Right lobe of liver (tissue), 6 donors: Measurements from ENCODE around the gene HSPH1. TPM values are rescaled to one million over a fixed set of nuclear protein-coding genes. Genes with fewer than 3 reads are reported as not detected.

Experiments
- ATAC-seq, 4 donors: fragments of 200-7000 bp; cut with Tn5 transposase; one replicate each; pipeline ENCODE4 v1.9.1; 2020; ENCODE audit warnings: mild to moderate bottlenecking in 4 of 4, moderate library complexity in 4 of 4
- DNase-seq, 3 donors: peaks; one replicate each; pipeline ENCODE4 v3.0.0-alpha.2; 2020
- H3K27ac ChIP-seq, 3 donors: fragments of 200-600 bp; one replicate each; pipeline ENCODE4 v1.8.0; 2022
- H3K27me3 ChIP-seq, 2 donors: fragments of 200-600 bp; one replicate each; pipeline ENCODE4 v1.8.0; 2022
- H3K36me3 ChIP-seq, 4 donors: fragments of 200-600 bp; sonication (generic) in 1 of 4; one replicate each; pipeline versions ENCODE4 v1.5.1 to v1.8.0; 2017 to 2022; ENCODE audit warnings: control low read depth in 1 of 4
- H3K4me1 ChIP-seq, 4 donors: fragments of 200-600 bp; sonication (generic) in 1 of 4; one replicate each; pipeline versions ENCODE4 v1.5.1 to v1.8.0; 2017 to 2022; ENCODE audit warnings: control low read depth in 1 of 4
- H3K4me3 ChIP-seq, 3 donors: fragments of 200-600 bp; one replicate each; pipeline ENCODE4 v1.8.0; 2022
- H3K9me3 ChIP-seq, 4 donors: fragments of 200-600 bp; sonication (generic) in 1 of 4; one replicate each; pipeline versions ENCODE4 v1.5.1 to v1.8.0; 2017 to 2022; ENCODE audit warnings: control low read depth in 1 of 4
- POLR2A ChIP-seq: fragments of 450-650 bp; IDR thresholded peaks from one replicate; pipeline ENCODE4 v1.6.1; 2017; ENCODE audit warnings: antibody characterized with exemption, mild to moderate bottlenecking
- WGBS: methylation state at CpG from one replicate; pipeline ENCODE4 v1.1.6; 2018; ENCODE audit warnings: low coverage, low lambda C conversion rate; ENCODE audit not compliant: insufficient coverage; ENCODE audit errors: missing lambda C conversion rate; 5-methylcytosine and 5-hydroxymethylcytosine counted together
- intact Hi-C, 2 donors: fragments of 100-400 bp; cut with DNase I; formaldehyde crosslinking; loops; one replicate each; pipeline versions ENCODE4 v1.11.2 to v1.14.1; 2022
- total RNA-seq, 6 experiments: library from RNA; depleted of rRNA in 2 of 6; stranded (reverse); fragments of >200 nt in 2 of 6; fragmentation: NEBNext Ultra II Directional in 3 of 6; extraction: Animal tissue kit (Norgen Biotek cat#: 25700) in 3 of 6; gene quantifications; one replicate each; pipeline versions ENCODE4 v1.1.0 to v1.2.4, GENCODE V29; 2016 to 2023
- TF ChIP-seq, protein P1 (sequence below), 4 donors: fragments of 200-600 bp in 3 of 4; fragments of 450-650 bp in 1 of 4; IDR thresholded peaks; one replicate each; pipeline versions ENCODE4 v1.5.1 to v1.8.0; 2016 to 2022; ENCODE audit warnings: antibody characterized with exemption in 4 of 4, mild to moderate bottlenecking in 2 of 4
- donor health status: DM: no; HTN: yes; CAD: no.
- donor health status: DM: no; HTN: no; CAD: no.
- donor health status: DM: no; HTN: no; CAD: no.
- donor health status: DM: no; HTN: yes; CAD: no.
- donor health status: DM: no; HTN: yes; CAD: no.

Gene HSPH1
- total RNA-seq, 6 experiments from 2014 or later: 19.6 to 60.8 (median 31.0) TPM

DNA sequence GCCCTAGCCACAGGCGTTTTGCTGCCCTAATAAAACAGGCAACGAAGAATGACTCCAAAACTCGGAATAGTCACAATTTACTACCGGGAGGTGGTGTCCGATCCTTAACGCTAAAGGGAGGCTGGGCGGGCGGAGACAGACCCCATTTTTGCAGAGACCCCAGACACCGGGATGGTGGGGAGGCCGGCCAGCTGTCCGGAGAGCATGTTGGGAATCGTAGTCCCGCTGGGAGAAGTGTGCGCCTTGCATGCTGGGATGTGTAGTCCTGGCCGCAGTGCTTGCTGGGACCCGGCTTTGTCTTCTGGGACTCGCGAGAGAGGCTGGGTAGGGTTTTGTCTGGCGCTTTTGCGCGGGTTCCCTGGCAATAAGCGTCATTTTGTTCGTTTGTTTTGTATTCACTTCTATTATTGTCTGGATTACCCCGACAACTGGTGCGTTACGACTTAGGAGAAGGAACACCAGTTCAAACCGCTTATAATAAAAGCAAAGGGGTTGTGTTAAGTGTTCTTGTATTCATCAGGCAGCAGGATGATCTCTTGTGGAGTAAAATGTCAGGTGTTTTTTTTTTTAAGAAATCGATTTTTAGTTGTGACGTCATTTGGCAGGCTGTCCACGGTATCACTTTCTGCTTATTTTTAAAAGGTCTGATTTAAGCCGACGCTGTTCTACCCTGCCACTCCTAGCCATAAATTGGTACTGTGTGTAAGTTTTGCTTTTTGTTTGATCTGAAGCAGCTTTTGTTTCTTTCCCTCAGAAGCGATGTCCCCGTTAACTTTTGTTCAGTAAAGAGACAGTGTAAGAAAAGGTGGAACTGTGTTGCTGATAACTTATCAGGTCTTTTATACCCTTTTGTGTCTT is 676 bp upstream of the HSPH1 start:
- peak; percentile 95 to 98 (median 98) for DNase-seq
- intact Hi-C loops: no loop called here
- Histone ChIP-seq H3K36me3 (peaks cover 0 to 8% (median 0%) of the 10 kb centered on the region in 4 donors), H3K9me3 (no peaks in the 10 kb centered on the region), H3K4me3 (peak overlapping the region; percentile 66 to 87 (median 73)), H3K4me1 (peaks cover 0 to 17% (median 3%) of the 10 kb centered on the region in 4 donors), H3K27me3 (no peaks in the 10 kb centered on the region), H3K27ac (peak overlapping the region; percentile 100)
- peak; percentile 88 to 95 (median 92) for ATAC-seq
- TF ChIP-seq, protein P1, sequence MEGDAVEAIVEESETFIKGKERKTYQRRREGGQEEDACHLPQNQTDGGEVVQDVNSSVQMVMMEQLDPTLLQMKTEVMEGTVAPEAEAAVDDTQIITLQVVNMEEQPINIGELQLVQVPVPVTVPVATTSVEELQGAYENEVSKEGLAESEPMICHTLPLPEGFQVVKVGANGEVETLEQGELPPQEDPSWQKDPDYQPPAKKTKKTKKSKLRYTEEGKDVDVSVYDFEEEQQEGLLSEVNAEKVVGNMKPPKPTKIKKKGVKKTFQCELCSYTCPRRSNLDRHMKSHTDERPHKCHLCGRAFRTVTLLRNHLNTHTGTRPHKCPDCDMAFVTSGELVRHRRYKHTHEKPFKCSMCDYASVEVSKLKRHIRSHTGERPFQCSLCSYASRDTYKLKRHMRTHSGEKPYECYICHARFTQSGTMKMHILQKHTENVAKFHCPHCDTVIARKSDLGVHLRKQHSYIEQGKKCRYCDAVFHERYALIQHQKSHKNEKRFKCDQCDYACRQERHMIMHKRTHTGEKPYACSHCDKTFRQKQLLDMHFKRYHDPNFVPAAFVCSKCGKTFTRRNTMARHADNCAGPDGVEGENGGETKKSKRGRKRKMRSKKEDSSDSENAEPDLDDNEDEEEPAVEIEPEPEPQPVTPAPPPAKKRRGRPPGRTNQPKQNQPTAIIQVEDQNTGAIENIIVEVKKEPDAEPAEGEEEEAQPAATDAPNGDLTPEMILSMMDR (IDR thresholded peaks at IDR 0.05): no peak
- no peak for TF ChIP-seq POLR2A
- WGBS: under 1% methylated on average over 17 of the region's 34 CpGs

- H3K9me3 ChIP-seq: no peaks in the 10 kb centered on the region
- H3K36me3 ChIP-seq: peaks cover 0 to 20% (median 3%) of the 10 kb centered on the region in 4 donors
- peak; percentile 75 to 78 (median 77) for DNase-seq
- H3K27me3 ChIP-seq: no peaks in the 10 kb centered on the region
- TF ChIP-seq, protein P1 (IDR thresholded peaks at IDR 0.05): no peak
- H3K4me1 ChIP-seq: peaks cover 0 to 17% (median 3%) of the 10 kb centered on the region in 4 donors
- peak; percentile 22 to 42 (median 38) for ATAC-seq
- H3K4me3 ChIP-seq: peak overlapping the region; percentile 66 to 87 (median 73)
- intact Hi-C loops: no loop called here
- H3K27ac ChIP-seq: peak overlapping the region; percentile 100
- WGBS: 0% methylated on average over 24 of the region's 51 CpGs
Measured at GRCh38 chr13:31160857-31161556, 697 bp downstream of the HSPH1 start.

DNA sequence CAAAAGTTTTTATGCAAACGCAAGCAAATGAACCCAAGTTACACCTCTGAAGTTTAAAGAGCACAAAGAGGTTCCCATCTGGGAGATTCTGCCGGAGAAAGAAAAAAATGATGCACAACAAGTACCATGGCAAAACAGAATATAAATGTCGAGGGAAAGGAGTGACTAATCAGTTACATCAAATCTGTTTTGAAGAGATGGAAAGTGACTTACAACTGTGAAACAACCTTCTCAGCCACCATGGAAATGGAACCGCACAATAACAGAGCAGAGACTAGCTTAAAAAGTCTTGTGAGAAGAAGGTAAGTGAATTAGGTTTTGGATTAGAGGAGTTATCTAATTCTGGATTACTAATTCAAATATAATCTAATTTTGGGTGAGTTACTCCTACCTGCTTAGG is 2.4 kb downstream of the HSPH1 start:
- no peak for ATAC-seq

DNA sequence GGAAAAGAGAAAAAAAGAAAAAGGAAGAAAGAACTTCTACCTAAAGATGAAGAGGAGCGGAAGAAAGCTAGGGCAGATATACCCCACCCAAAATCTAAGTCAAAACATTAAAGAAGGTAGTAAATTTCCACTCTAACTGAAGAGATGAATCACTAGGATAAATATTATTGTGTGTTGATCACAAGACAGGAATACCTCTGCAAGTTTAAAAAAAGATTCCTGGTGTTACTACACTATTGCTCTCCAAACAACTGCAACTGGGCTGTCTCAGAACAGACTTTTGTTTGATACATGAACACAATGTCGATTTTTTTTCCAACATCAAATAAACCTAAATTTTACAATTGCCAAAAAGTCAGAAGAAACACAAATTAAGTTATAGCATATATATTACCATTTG is 6.8 kb downstream of the HSPH1 start:
- TF ChIP-seq POLR2A: no peak
- TF ChIP-seq, protein P1 (IDR thresholded peaks at IDR 0.05): no peak
- WGBS: 96% methylated on average over 2 of the region's 2 CpGs

More for the DNA sequence above, 2.4 kb downstream of the HSPH1 start:
- Histone ChIP-seq H3K9me3 (no peaks in the 10 kb centered on the region), H3K36me3 (peaks cover 0 to 37% (median 11%) of the 10 kb centered on the region in 4 donors), H3K27me3 (no peaks in the 10 kb centered on the region), H3K4me1 (peaks cover 0 to 17% (median 3%) of the 10 kb centered on the region in 4 donors), H3K27ac (no peak overlapping the region), H3K4me3 (no peak overlapping the region)
- 75% methylated on average over 4 of the region's 4 CpGs for WGBS
- no peak for DNase-seq
- TF ChIP-seq, protein P1 (IDR thresholded peaks at IDR 0.05): no peak
- no peak for TF ChIP-seq POLR2A
- intact Hi-C loops: no loop called here

More for the DNA sequence above, 6.8 kb downstream of the HSPH1 start:
- no peak overlapping the region for H3K27ac ChIP-seq
- peaks cover 0 to 80% (median 25%) of the 10 kb centered on the region in 4 donors for H3K36me3 ChIP-seq
- ATAC-seq (no peak), DNase-seq (no peak)
- peaks cover 0 to 9% (median 3%) of the 10 kb centered on the region in 4 donors for H3K4me1 ChIP-seq
- H3K9me3 ChIP-seq: no peaks in the 10 kb centered on the region
- no peaks in the 10 kb centered on the region for H3K27me3 ChIP-seq
- intact Hi-C loops: no loop called here
- H3K4me3 ChIP-seq: no peak overlapping the region
